H9 (cell line): Measurements from ENCODE around the gene ZNF134. TPM values are rescaled to one million over a fixed set of nuclear protein-coding genes. Genes with fewer than 3 reads are reported as not detected.

Experiments used
- DNase-seq: peaks from one replicate; pipeline ENCODE4 v3.0.0-alpha.2; 2017
- H2AFZ ChIP-seq: one replicate; pipeline ENCODE4 v1.6.1; 2013; ENCODE audit warnings: mild to moderate bottlenecking, low read length, control low read depth, moderate library complexity
- H2AK5ac ChIP-seq: 2 replicates; pipeline ENCODE4 v1.6.1; 2013; ENCODE audit warnings: low read length, control low read depth, mixed read lengths; ENCODE audit not compliant: insufficient read length
- H2BK120ac ChIP-seq: one replicate; pipeline ENCODE4 v1.6.1; 2013; ENCODE audit warnings: low read depth, mild to moderate bottlenecking, low read length, control low read depth, inconsistent platforms; ENCODE audit not compliant: poor library complexity, severe bottlenecking
- H2BK12ac ChIP-seq: 2 replicates; pipeline ENCODE4 v1.6.1; 2013; ENCODE audit warnings: low read length, control low read depth, mixed read lengths, low read depth; ENCODE audit not compliant: insufficient read length
- H2BK15ac ChIP-seq: 2 replicates; pipeline ENCODE4 v1.6.1; 2013; ENCODE audit warnings: low read depth, low read length, control low read depth
- H2BK20ac ChIP-seq: one replicate; pipeline ENCODE4 v1.6.1; 2013; ENCODE audit warnings: low read depth, mild to moderate bottlenecking, low read length, control low read depth, inconsistent platforms; ENCODE audit not compliant: poor library complexity, severe bottlenecking
- H2BK5ac ChIP-seq: 2 replicates; pipeline ENCODE4 v1.6.1; 2013; ENCODE audit warnings: low read length, control low read depth, mixed read lengths; ENCODE audit not compliant: insufficient read length
- H3K14ac ChIP-seq: 2 replicates; pipeline ENCODE4 v1.6.1; 2013; ENCODE audit warnings: low read length, control low read depth; ENCODE audit not compliant: insufficient read depth
- H3K18ac ChIP-seq: 2 replicates; pipeline ENCODE4 v1.6.1; 2013; ENCODE audit warnings: low read depth, mild to moderate bottlenecking, mixed read lengths, low read length, control low read depth; ENCODE audit not compliant: insufficient read length
- H3K23ac ChIP-seq: 2 replicates; pipeline ENCODE4 v1.6.1; 2013; ENCODE audit warnings: low read length, control low read depth, mixed read lengths, low read depth; ENCODE audit not compliant: insufficient read length
- H3K23me2 ChIP-seq: 2 replicates; pipeline ENCODE4 v1.6.1; 2013; ENCODE audit warnings: low read depth, mild to moderate bottlenecking, mixed read lengths, low read length, control low read depth; ENCODE audit not compliant: insufficient read length, poor library complexity, severe bottlenecking
- H3K27ac ChIP-seq: 2 replicates; pipeline ENCODE4 v1.5.1; 2013; ENCODE audit warnings: low read length, control low read depth, mixed read lengths, low read depth; ENCODE audit not compliant: insufficient read length
- H3K27me3 ChIP-seq: 2 replicates; pipeline ENCODE4 v1.6.1; 2013; ENCODE audit warnings: low read length, control low read depth, inconsistent platforms; ENCODE audit not compliant: insufficient read depth
- H3K4ac ChIP-seq: 2 replicates; pipeline ENCODE4 v1.6.1; 2013; ENCODE audit warnings: low read depth, mild to moderate bottlenecking, control low read depth, inconsistent platforms, low read length, moderate library complexity
- H3K4me1 ChIP-seq: 2 replicates; pipeline ENCODE4 v1.6.1; 2013; ENCODE audit warnings: low read length, control low read depth, inconsistent platforms; ENCODE audit not compliant: insufficient read depth
- H3K4me2 ChIP-seq: 2 replicates; pipeline ENCODE4 v1.6.1; 2013; ENCODE audit warnings: low read length, control low read depth, mixed read lengths; ENCODE audit not compliant: insufficient read length, insufficient read depth
- H3K56ac ChIP-seq: 2 replicates; pipeline ENCODE4 v1.6.1; 2013; ENCODE audit warnings: low read depth, mild to moderate bottlenecking, mixed read lengths, low read length, control low read depth; ENCODE audit not compliant: insufficient read length
- H3K79me1 ChIP-seq: 2 replicates; pipeline ENCODE4 v1.6.1; 2013; ENCODE audit warnings: low read depth, mild to moderate bottlenecking, moderate library complexity, low read length, control low read depth, inconsistent platforms; ENCODE audit not compliant: insufficient read depth, poor library complexity, severe bottlenecking
- H3K79me2 ChIP-seq: 2 replicates; pipeline ENCODE4 v1.6.1; 2013; ENCODE audit warnings: low read length, control low read depth, inconsistent platforms; ENCODE audit not compliant: insufficient read depth
- H3K9ac ChIP-seq: 2 replicates; pipeline ENCODE4 v1.6.1; 2013; ENCODE audit warnings: low read length, control low read depth, mixed read lengths; ENCODE audit not compliant: insufficient read length; ENCODE audit errors: extremely low read depth
- H3K9me3 ChIP-seq: one replicate; pipeline ENCODE4 v1.6.1; 2013; ENCODE audit warnings: low read depth, low read length, inconsistent platforms; ENCODE audit not compliant: control insufficient read depth
- H3T11ph ChIP-seq: one replicate; pipeline ENCODE4 v1.6.1; 2013; ENCODE audit warnings: mild to moderate bottlenecking, low read length, control low read depth, inconsistent platforms
- H4K20me1 ChIP-seq: one replicate; pipeline ENCODE4 v1.6.1; 2013; ENCODE audit not compliant: control insufficient read depth, insufficient read length, insufficient read depth
- H4K5ac ChIP-seq: 2 replicates; pipeline ENCODE4 v1.6.1; 2013; ENCODE audit warnings: low read depth, mild to moderate bottlenecking, mixed read lengths, low read length, control low read depth; ENCODE audit not compliant: insufficient read length
- H4K8ac ChIP-seq: replicated peaks from 2 replicates; pipeline ENCODE4 v1.6.1; 2013; ENCODE audit warnings: low read length, control low read depth, mixed read lengths, low read depth; ENCODE audit not compliant: insufficient read length
- H4K91ac ChIP-seq: 2 replicates; pipeline ENCODE4 v1.6.1; 2013; ENCODE audit warnings: low read depth, mild to moderate bottlenecking, moderate library complexity, mixed read lengths, low read length, control low read depth; ENCODE audit not compliant: insufficient read length
- H3K27ac Mint-ChIP-seq, 3 experiments: 2 replicates in 2 of 3; 3 replicates in 1 of 3; pipeline ENCODE4 v1.8.0; 2020 to 2021; ENCODE audit warnings: mixed read lengths in 3 of 3, mild to moderate bottlenecking in 1 of 3, moderate library complexity in 1 of 3
- H3K27me3 Mint-ChIP-seq: 2 replicates; pipeline ENCODE4 v1.8.0; 2021; ENCODE audit warnings: low read depth, mild to moderate bottlenecking, moderate library complexity, mixed read lengths
- H3K36me3 Mint-ChIP-seq, 3 experiments: 2 replicates in 2 of 3; 3 replicates in 1 of 3; pipeline ENCODE4 v1.8.0; 2020 to 2021; ENCODE audit warnings: low read depth in 3 of 3, mixed read lengths in 3 of 3; ENCODE audit not compliant: insufficient read depth in 1 of 3
- H3K4me1 Mint-ChIP-seq, 2 experiments: 2 replicates each; pipeline ENCODE4 v1.8.0; 2020; ENCODE audit warnings: mixed read lengths in 2 of 2
- H3K4me3 Mint-ChIP-seq, 2 experiments: 2 replicates in 1 of 2; 3 replicates in 1 of 2; pipeline ENCODE4 v1.8.0; 2020 to 2021; ENCODE audit warnings: mild to moderate bottlenecking in 2 of 2, mixed read lengths in 2 of 2, moderate library complexity in 1 of 2
- H3K9me3 Mint-ChIP-seq, 2 experiments: 2 replicates in 1 of 2; 3 replicates in 1 of 2; pipeline ENCODE4 v1.8.0; 2020; ENCODE audit warnings: mild to moderate bottlenecking in 2 of 2, mixed read lengths in 2 of 2, moderate library complexity in 1 of 2
- total RNA-seq: library from RNA; stranded (reverse); gene quantifications from 2 replicates; pipeline ENCODE4 v1.2.1, GENCODE V29; 2021
- TF ChIP-seq, protein P1 (sequence below): fragments of 200-600 bp; sonication (generic); conservative IDR thresholded peaks from 3 replicates; pipeline ENCODE4 v1.8.0; 2021; ENCODE audit warnings: antibody characterized with exemption, mild to moderate bottlenecking

The ZNF134 gene
- total RNA-seq, 1 experiment from 2014 or later, result 44.1 TPM

DNA sequence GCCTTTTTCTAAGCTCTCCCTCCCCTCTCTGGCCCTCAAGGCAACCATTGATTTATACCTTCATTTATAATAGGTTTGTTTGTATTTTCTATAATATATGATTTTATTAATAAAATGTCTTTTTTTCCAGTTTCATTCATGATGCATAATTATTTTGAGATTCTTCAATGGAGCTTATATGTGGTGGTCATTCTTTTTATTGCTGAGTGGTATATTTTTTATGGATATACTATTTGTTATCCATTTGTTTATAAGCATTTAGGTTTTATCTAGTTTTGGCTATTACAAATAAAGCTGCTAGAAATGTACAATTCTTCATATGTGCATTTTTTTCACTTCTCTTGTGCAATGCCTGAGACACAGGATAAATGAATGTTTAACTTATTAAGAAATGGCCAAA is 29.7 kb downstream of the ZNF134 start:
- Histone ChIP-seq H3K79me1 (no peaks in the 10 kb centered on the region), H3K4me2 (no peak overlapping the region), H3K9ac (no peak overlapping the region), H2BK15ac (no peak overlapping the region), H2BK20ac (no peak overlapping the region), H3K9me3 (no peaks in the 10 kb centered on the region), H2AK5ac (no peak overlapping the region), H3K56ac (no peak overlapping the region), H2AFZ (no peak overlapping the region), H3K18ac (no peak overlapping the region), H4K91ac (no peak overlapping the region), H3K23me2 (no peaks in the 10 kb centered on the region), H2BK120ac (no peak overlapping the region), H3K4ac (no peak overlapping the region), H4K8ac (no peak overlapping the region), H3K23ac (no peak overlapping the region), H2BK12ac (no peak overlapping the region), H3T11ph (no peak overlapping the region), H4K20me1 (no peaks in the 10 kb centered on the region), H3K27me3 (no peaks in the 10 kb centered on the region), H4K5ac (no peak overlapping the region), H3K79me2 (no peaks in the 10 kb centered on the region), H3K14ac (no peak overlapping the region), H3K27ac (no peak overlapping the region), H3K4me1 (no peaks in the 10 kb centered on the region), H2BK5ac (no peak overlapping the region)
- DNase-seq, result no peak
- TF ChIP-seq, protein P1, sequence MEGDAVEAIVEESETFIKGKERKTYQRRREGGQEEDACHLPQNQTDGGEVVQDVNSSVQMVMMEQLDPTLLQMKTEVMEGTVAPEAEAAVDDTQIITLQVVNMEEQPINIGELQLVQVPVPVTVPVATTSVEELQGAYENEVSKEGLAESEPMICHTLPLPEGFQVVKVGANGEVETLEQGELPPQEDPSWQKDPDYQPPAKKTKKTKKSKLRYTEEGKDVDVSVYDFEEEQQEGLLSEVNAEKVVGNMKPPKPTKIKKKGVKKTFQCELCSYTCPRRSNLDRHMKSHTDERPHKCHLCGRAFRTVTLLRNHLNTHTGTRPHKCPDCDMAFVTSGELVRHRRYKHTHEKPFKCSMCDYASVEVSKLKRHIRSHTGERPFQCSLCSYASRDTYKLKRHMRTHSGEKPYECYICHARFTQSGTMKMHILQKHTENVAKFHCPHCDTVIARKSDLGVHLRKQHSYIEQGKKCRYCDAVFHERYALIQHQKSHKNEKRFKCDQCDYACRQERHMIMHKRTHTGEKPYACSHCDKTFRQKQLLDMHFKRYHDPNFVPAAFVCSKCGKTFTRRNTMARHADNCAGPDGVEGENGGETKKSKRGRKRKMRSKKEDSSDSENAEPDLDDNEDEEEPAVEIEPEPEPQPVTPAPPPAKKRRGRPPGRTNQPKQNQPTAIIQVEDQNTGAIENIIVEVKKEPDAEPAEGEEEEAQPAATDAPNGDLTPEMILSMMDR, result no peak
- H3K4me3 Mint-ChIP-seq, result no peak overlapping the region
- H3K27ac Mint-ChIP-seq, result no peak overlapping the region
- H3K36me3 Mint-ChIP-seq, result peaks cover 36 to 47% (median 41%) of the 10 kb centered on the region in 3 experiments
- H3K27me3 Mint-ChIP-seq, result peaks cover 10% of the 10 kb centered on the region
- H3K4me1 Mint-ChIP-seq, result no peaks in the 10 kb centered on the region
- peaks cover 5 to 16% of the 10 kb centered on the region in 2 experiments; a peak in 4 of 5 replicates for H3K9me3 Mint-ChIP-seq
